Lower leg skin (tissue), 4 donors: Measurements from ENCODE around the gene IAPP. TPM values are rescaled to one million over a fixed set of nuclear protein-coding genes. Genes with fewer than 3 reads are reported as not detected.

ENCODE experiments used
- DNase-seq, 2 donors: peaks; one replicate each; pipeline ENCODE4 v3.0.0-alpha.2; 2019; ENCODE audit warnings: low spot score in 2 of 2
- H3K4me3 ChIP-seq: fragments of 200-600 bp; sonication (generic); 2 replicates; pipeline ENCODE4 v1.5.1; 2017; ENCODE audit warnings: mild to moderate bottlenecking, low read depth; ENCODE audit not compliant: poor library complexity, severe bottlenecking
- POLR2A ChIP-seq, 2 donors: fragments of 450-650 bp; IDR thresholded peaks; one replicate each; pipeline ENCODE4 v1.6.1; 2016 to 2017; ENCODE audit warnings: antibody characterized with exemption in 2 of 2, mild to moderate bottlenecking in 1 of 2, moderate library complexity in 1 of 2
- WGBS, 2 donors: methylation state at CpG; one replicate each; pipeline ENCODE4 v1.1.5; 2018; 5-methylcytosine and 5-hydroxymethylcytosine counted together
- intact Hi-C: fragments of 100-400 bp; cut with DNase I; formaldehyde crosslinking; loops from one replicate; pipeline ENCODE4 v1.15.0; 2023; ENCODE audit warnings: low total_unique reads
- total RNA-seq, 4 donors: library from RNA; depleted of rRNA; stranded (reverse); fragments of >200 nt; gene quantifications; one replicate each; pipeline ENCODE4 v1.1.0, GENCODE V29; 2016
- TF ChIP-seq, protein P1 (sequence below), 3 donors: fragments of 450-650 bp; IDR thresholded peaks; one replicate each; pipeline ENCODE4 v1.5.1; 2016; ENCODE audit warnings: antibody characterized with exemption in 3 of 3, mild to moderate bottlenecking in 3 of 3, moderate library complexity in 2 of 3

Gene IAPP
- total RNA-seq, 4 donors from 2014 or later, result not detected

DNA sequence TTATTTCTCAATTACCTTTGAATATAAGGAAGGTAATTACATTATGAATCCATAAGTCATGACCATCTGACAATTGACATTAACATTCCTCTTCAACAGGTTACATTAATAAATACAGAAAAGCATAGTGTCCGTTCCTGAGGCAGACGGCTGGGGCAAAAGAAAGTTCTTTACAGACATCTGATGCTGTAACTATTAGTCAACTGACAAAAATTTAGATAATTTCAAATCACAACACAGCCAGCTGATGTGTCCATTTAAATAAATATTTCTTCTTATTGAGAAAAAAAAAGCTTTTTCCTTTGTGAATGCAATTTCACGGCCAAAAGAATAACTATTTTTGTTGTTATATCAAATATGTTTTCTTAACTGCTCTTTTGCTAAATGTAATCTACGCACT, 55.5 kb downstream of the IAPP start:
- H3K4me3 ChIP-seq, result no peak overlapping the region
- intact Hi-C loops, result no loop called here
- no peak for TF ChIP-seq POLR2A (IDR thresholded peaks at IDR 0.05)
- TF ChIP-seq, protein P1, sequence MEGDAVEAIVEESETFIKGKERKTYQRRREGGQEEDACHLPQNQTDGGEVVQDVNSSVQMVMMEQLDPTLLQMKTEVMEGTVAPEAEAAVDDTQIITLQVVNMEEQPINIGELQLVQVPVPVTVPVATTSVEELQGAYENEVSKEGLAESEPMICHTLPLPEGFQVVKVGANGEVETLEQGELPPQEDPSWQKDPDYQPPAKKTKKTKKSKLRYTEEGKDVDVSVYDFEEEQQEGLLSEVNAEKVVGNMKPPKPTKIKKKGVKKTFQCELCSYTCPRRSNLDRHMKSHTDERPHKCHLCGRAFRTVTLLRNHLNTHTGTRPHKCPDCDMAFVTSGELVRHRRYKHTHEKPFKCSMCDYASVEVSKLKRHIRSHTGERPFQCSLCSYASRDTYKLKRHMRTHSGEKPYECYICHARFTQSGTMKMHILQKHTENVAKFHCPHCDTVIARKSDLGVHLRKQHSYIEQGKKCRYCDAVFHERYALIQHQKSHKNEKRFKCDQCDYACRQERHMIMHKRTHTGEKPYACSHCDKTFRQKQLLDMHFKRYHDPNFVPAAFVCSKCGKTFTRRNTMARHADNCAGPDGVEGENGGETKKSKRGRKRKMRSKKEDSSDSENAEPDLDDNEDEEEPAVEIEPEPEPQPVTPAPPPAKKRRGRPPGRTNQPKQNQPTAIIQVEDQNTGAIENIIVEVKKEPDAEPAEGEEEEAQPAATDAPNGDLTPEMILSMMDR (IDR thresholded peaks at IDR 0.05), result no peak
- DNase-seq, result no peak
- WGBS, 2 donors, result 80 to 81% methylated on average over 4 of the region's 4 CpGs

Other genes with a start within 250 kb of the IAPP start
- not detected for gene SLCO1B1, start 241.7 kb upstream of the IAPP start, total RNA-seq
- under 1 TPM in 1 of 4 donors, not detected in 3; 0.04 TPM for gene SLCO1A2, start 38.0 kb upstream of the IAPP start, total RNA-seq
- 10 to 100 TPM; 17.2 to 29.0 (median 18.3) TPM for gene PYROXD1, start 64.8 kb downstream of the IAPP start, total RNA-seq
- gene RECQL, start 128.7 kb downstream of the IAPP start, total RNA-seq, result 10 to 100 TPM in 3 of 4 donors, 1 to 10 TPM in 1; 7.3 to 25.8 (median 21.4) TPM
- gene GOLT1B, start 128.9 kb downstream of the IAPP start, total RNA-seq, result 10 to 100 TPM; 13.6 to 25.1 (median 19.6) TPM
- gene SPX, start 153.4 kb downstream of the IAPP start, total RNA-seq, result under 1 TPM in 1 of 4 donors, not detected in 3; 0.49 TPM
- gene GYS2, start 231.9 kb downstream of the IAPP start, total RNA-seq, result not detected